Liver (tissue), 3 donors: Measurements from ENCODE around the gene HSFX3.

ENCODE experiments used
- TAF1 ChIP-seq: conservative IDR thresholded peaks from 2 replicates; pipeline ENCODE4 v1.6.1; 2016; ENCODE audit warnings: antibody characterized with exemption, mild to moderate bottlenecking
- YY1 ChIP-seq: IDR thresholded peaks from 2 replicates; pipeline ENCODE4 v1.6.1; 2016; ENCODE audit warnings: antibody characterized with exemption, mild to moderate bottlenecking
- TF ChIP-seq, protein P1 (sequence below): IDR thresholded peaks from 2 replicates; pipeline ENCODE4 v1.6.1; 2016; ENCODE audit warnings: antibody characterized with exemption
- TF ChIP-seq, protein P2 (sequence below): IDR thresholded peaks from 2 replicates; pipeline ENCODE4 v1.6.1; 2016; ENCODE audit warnings: antibody characterized with exemption, mild to moderate bottlenecking
- TF ChIP-seq, protein P3 (sequence below): fragments of 150-350 bp; IDR thresholded peaks from 2 replicates; pipeline ENCODE4 v1.5.1; 2017; ENCODE audit warnings: improper control_type of control experiment, low read depth, low read length; ENCODE audit not compliant: missing input control
- TF ChIP-seq, protein P4 (sequence below): IDR thresholded peaks from 2 replicates; pipeline ENCODE4 v1.6.1; 2016; ENCODE audit warnings: antibody characterized with exemption
- donor health status: healthy.
- donor health status: healthy.

DNA sequence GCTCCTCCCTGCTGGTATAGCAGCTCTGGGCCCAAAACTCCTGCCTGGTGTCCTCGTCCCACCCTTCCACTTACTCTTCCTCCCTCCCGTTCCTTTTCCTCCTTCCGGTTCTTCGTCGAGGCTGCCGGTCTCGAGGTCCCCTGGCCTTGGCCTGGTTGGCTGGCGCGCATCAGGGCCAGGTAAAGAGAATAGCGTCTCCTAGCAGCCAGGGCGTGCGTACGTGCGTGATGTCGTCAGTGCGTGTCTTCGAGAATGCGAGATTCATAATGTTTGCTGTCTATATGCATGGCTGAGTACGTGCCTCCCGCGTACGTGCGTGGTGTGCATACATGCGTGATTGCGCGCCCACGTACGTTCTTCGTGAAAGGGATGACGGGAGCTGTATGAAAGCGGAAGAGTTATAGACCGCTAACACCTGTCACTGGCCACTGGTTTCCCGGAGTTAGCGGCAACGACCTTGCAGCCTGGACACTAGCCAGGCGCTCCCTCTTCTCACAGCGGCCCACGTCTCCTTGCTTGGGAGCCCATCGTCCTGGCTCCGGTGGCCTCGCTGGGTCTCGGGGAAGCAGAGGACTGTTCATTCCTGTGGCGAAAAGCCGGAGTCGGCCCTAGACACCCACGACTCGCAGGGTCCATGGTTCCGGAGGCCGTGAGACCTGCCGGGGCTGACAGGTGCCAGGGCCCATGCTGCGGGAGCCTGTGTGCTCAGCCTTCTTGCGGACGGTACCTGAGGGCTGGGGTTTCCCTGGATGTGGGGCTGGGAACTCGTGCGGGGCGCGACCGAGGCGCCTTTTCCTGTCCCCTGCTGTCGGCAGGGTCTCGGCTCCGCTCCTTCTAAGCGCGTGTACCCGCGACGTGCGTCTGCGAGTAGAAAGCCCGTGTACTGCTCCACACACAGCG, 8.9 kb downstream of the HSFX3 start, which contains the start of gene EOLA1:
- TF ChIP-seq, protein P1, sequence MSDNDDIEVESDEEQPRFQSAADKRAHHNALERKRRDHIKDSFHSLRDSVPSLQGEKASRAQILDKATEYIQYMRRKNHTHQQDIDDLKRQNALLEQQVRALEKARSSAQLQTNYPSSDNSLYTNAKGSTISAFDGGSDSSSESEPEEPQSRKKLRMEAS = peak; percentile 74
- TF ChIP-seq, protein P2, sequence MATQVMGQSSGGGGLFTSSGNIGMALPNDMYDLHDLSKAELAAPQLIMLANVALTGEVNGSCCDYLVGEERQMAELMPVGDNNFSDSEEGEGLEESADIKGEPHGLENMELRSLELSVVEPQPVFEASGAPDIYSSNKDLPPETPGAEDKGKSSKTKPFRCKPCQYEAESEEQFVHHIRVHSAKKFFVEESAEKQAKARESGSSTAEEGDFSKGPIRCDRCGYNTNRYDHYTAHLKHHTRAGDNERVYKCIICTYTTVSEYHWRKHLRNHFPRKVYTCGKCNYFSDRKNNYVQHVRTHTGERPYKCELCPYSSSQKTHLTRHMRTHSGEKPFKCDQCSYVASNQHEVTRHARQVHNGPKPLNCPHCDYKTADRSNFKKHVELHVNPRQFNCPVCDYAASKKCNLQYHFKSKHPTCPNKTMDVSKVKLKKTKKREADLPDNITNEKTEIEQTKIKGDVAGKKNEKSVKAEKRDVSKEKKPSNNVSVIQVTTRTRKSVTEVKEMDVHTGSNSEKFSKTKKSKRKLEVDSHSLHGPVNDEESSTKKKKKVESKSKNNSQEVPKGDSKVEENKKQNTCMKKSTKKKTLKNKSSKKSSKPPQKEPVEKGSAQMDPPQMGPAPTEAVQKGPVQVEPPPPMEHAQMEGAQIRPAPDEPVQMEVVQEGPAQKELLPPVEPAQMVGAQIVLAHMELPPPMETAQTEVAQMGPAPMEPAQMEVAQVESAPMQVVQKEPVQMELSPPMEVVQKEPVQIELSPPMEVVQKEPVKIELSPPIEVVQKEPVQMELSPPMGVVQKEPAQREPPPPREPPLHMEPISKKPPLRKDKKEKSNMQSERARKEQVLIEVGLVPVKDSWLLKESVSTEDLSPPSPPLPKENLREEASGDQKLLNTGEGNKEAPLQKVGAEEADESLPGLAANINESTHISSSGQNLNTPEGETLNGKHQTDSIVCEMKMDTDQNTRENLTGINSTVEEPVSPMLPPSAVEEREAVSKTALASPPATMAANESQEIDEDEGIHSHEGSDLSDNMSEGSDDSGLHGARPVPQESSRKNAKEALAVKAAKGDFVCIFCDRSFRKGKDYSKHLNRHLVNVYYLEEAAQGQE = peak; percentile 67
- TF ChIP-seq, protein P3, sequence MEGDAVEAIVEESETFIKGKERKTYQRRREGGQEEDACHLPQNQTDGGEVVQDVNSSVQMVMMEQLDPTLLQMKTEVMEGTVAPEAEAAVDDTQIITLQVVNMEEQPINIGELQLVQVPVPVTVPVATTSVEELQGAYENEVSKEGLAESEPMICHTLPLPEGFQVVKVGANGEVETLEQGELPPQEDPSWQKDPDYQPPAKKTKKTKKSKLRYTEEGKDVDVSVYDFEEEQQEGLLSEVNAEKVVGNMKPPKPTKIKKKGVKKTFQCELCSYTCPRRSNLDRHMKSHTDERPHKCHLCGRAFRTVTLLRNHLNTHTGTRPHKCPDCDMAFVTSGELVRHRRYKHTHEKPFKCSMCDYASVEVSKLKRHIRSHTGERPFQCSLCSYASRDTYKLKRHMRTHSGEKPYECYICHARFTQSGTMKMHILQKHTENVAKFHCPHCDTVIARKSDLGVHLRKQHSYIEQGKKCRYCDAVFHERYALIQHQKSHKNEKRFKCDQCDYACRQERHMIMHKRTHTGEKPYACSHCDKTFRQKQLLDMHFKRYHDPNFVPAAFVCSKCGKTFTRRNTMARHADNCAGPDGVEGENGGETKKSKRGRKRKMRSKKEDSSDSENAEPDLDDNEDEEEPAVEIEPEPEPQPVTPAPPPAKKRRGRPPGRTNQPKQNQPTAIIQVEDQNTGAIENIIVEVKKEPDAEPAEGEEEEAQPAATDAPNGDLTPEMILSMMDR = no peak
- TF ChIP-seq, protein P4, sequence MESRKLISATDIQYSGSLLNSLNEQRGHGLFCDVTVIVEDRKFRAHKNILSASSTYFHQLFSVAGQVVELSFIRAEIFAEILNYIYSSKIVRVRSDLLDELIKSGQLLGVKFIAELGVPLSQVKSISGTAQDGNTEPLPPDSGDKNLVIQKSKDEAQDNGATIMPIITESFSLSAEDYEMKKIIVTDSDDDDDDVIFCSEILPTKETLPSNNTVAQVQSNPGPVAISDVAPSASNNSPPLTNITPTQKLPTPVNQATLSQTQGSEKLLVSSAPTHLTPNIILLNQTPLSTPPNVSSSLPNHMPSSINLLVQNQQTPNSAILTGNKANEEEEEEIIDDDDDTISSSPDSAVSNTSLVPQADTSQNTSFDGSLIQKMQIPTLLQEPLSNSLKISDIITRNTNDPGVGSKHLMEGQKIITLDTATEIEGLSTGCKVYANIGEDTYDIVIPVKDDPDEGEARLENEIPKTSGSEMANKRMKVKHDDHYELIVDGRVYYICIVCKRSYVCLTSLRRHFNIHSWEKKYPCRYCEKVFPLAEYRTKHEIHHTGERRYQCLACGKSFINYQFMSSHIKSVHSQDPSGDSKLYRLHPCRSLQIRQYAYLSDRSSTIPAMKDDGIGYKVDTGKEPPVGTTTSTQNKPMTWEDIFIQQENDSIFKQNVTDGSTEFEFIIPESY = peak; percentile 54
- TF ChIP-seq YY1 (peak; percentile 75), TAF1 (no peak)
